GM12891 (cell line): ENCODE measurements around the gene GDA.

Source experiments
- POLR2A ChIP-seq: IDR thresholded peaks from 2 replicates; pipeline ENCODE4 v1.6.1; 2011; ENCODE audit warnings: low read depth, low read length, control low read depth
- TAF1 ChIP-seq: IDR thresholded peaks from 2 replicates; pipeline ENCODE4 v1.6.1; 2011; ENCODE audit warnings: low read depth, low read length, control low read depth

- no peak for TF ChIP-seq POLR2A
- TF ChIP-seq TAF1 = no peak
Observed at GRCh38 chr9:72188232-72188631, 39.0 kb downstream of the GDA start.
